ENCODE data around the gene CCDC73. TPM values are rescaled to one million over a fixed set of nuclear protein-coding genes. Genes with fewer than 3 reads are reported as not detected.
"Not testable (repeated sequence)": the region's sequence is repeated elsewhere in the genome, so short reads cannot be mapped to it uniquely, and the experiment has no call there.

Gene CCDC73
- polyA plus RNA-seq, 1 donor (not counting 4 experiments of a cell fraction or from before 2014, with no cell fraction given), result not detected

DNA sequence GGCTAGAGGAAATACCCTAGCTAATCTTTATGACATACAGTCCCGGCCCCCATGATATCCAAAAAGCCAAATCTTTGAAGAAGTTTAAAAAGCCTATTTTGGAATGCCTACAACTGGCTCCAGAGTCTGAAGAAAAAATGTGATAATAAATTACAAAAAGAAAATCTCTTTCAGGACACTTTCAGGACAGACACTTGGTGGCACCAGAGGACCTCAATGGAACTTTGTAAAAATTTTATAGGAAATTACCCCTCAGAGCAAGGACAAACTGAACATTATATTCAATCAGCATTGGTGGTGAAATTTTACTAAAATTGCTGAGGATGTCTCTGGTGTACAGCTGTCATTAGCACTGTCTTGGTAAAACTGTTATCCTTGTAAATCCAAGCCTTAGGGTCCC is 81.0 kb downstream of the CCDC73 start:
- no peak overlapping the region for H3K4me3 ChIP-seq (ENCODE audit: control insufficient read depth in 2 of 3, extremely low read depth in 1 of 3, insufficient read depth in 2 of 3, low read depth in 1 of 3, low read length in 3 of 3)
- H3K9ac ChIP-seq (ENCODE audit: control insufficient read depth, extremely low read depth, insufficient read depth, low read length), result no peak overlapping the region
- dilution Hi-C loops (cut with MboI; ENCODE audit: extremely low pct_ligation_motif_present, low sequenced_read_pairs), result no loop called here
- no peak overlapping the region for H2AFZ ChIP-seq (ENCODE audit: control insufficient read depth, low read length)
- no peaks in the 10 kb centered on the region for H4K20me1 ChIP-seq (ENCODE audit: control insufficient read depth, extremely low read depth, insufficient read depth, low read length)
- no peaks in the 10 kb centered on the region for H3K4me1 ChIP-seq (ENCODE audit: control insufficient read depth, extremely low read depth, insufficient read depth, low read length)
- no peaks in the 10 kb centered on the region for H3K36me3 ChIP-seq (ENCODE audit: control insufficient read depth in 2 of 2, extremely low read depth in 1 of 2, insufficient read depth in 2 of 2, low read length in 2 of 2)
- no peak overlapping the region for H3K27ac ChIP-seq (ENCODE audit: control insufficient read depth, insufficient read depth, low read length)
- TF ChIP-seq, protein P1, sequence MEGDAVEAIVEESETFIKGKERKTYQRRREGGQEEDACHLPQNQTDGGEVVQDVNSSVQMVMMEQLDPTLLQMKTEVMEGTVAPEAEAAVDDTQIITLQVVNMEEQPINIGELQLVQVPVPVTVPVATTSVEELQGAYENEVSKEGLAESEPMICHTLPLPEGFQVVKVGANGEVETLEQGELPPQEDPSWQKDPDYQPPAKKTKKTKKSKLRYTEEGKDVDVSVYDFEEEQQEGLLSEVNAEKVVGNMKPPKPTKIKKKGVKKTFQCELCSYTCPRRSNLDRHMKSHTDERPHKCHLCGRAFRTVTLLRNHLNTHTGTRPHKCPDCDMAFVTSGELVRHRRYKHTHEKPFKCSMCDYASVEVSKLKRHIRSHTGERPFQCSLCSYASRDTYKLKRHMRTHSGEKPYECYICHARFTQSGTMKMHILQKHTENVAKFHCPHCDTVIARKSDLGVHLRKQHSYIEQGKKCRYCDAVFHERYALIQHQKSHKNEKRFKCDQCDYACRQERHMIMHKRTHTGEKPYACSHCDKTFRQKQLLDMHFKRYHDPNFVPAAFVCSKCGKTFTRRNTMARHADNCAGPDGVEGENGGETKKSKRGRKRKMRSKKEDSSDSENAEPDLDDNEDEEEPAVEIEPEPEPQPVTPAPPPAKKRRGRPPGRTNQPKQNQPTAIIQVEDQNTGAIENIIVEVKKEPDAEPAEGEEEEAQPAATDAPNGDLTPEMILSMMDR (optimal IDR thresholded peaks at IDR 0.05 in 1 of 3, IDR thresholded peaks at IDR 0.05 in 1 of 3, conservative IDR thresholded peaks at IDR 0.05 in 1 of 3; ENCODE audit: extremely low read depth in 1 of 3, insufficient read depth in 2 of 3, low read length in 3 of 3), result peak in 2 of 3 experiments; percentile 16 to 21
- no peak for TF ChIP-seq EZH2 (IDR thresholded peaks at IDR 0.05; ENCODE audit: low read length)
- FAIRE-seq (no peak), DNase-seq (ENCODE audit: low read depth, low spot score) (no peak)
- no peaks in the 10 kb centered on the region for H3K9me1 ChIP-seq (ENCODE audit: control insufficient read depth, extremely low read depth, insufficient read depth, low read length)
- H3K9me3 ChIP-seq (ENCODE audit: control insufficient read depth, low read depth, low read length), result no peaks in the 10 kb centered on the region
- no peaks in the 10 kb centered on the region for H3K27me3 ChIP-seq (ENCODE audit: control insufficient read depth, extremely low read depth, insufficient read depth, low read length)
- H3K79me2 ChIP-seq (ENCODE audit: control insufficient read depth, insufficient read depth, low read length), result no peaks in the 10 kb centered on the region
- H3K4me2 ChIP-seq (ENCODE audit: control insufficient read depth, extremely low read depth, insufficient read depth, low read depth, low read length), result no peak overlapping the region

DNA sequence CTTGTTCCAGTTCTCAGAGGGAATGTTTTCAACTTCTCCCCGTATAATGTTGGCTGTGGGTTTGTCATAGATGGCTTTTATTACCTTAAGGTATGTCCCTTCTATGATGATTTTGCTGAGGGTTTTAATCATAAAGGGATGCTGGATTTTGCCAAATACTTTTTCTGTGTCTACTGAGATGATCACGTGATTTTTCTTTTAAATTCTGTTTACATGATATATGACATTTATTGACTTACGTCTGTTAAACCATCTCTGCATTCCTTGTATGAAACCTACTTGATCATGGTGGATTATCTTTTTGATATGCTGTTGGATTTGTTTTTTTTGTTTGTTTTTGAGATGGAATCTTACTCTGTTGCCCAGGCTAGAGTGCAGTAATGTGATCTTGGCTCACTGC is 85.5 kb downstream of the CCDC73 start:
- H3K4me2 ChIP-seq (ENCODE audit: control insufficient read depth, extremely low read depth, insufficient read depth, low read depth, low read length); H4K20me1 ChIP-seq (ENCODE audit: control insufficient read depth, extremely low read depth, insufficient read depth, low read length); H2AFZ ChIP-seq (ENCODE audit: control insufficient read depth, low read length); H3K36me3 ChIP-seq (ENCODE audit: control insufficient read depth in 2 of 2, extremely low read depth in 1 of 2, insufficient read depth in 2 of 2, low read length in 2 of 2); H3K27ac ChIP-seq (ENCODE audit: control insufficient read depth, insufficient read depth, low read length); H3K9me1 ChIP-seq (ENCODE audit: control insufficient read depth, extremely low read depth, insufficient read depth, low read length); H3K9ac ChIP-seq (ENCODE audit: control insufficient read depth, extremely low read depth, insufficient read depth, low read length); H3K79me2 ChIP-seq (ENCODE audit: control insufficient read depth, insufficient read depth, low read length); H3K4me3 ChIP-seq (ENCODE audit: control insufficient read depth in 2 of 3, extremely low read depth in 1 of 3, insufficient read depth in 2 of 3, low read depth in 1 of 3, low read length in 3 of 3); FAIRE-seq; DNase-seq (ENCODE audit: low read depth, low spot score); H3K27me3 ChIP-seq (ENCODE audit: control insufficient read depth, extremely low read depth, insufficient read depth, low read length); H3K4me1 ChIP-seq (ENCODE audit: control insufficient read depth, extremely low read depth, insufficient read depth, low read length); H3K9me3 ChIP-seq (ENCODE audit: control insufficient read depth, low read depth, low read length); dilution Hi-C loops (cut with MboI; ENCODE audit: extremely low pct_ligation_motif_present, low sequenced_read_pairs): not testable (repeated sequence)

DNA sequence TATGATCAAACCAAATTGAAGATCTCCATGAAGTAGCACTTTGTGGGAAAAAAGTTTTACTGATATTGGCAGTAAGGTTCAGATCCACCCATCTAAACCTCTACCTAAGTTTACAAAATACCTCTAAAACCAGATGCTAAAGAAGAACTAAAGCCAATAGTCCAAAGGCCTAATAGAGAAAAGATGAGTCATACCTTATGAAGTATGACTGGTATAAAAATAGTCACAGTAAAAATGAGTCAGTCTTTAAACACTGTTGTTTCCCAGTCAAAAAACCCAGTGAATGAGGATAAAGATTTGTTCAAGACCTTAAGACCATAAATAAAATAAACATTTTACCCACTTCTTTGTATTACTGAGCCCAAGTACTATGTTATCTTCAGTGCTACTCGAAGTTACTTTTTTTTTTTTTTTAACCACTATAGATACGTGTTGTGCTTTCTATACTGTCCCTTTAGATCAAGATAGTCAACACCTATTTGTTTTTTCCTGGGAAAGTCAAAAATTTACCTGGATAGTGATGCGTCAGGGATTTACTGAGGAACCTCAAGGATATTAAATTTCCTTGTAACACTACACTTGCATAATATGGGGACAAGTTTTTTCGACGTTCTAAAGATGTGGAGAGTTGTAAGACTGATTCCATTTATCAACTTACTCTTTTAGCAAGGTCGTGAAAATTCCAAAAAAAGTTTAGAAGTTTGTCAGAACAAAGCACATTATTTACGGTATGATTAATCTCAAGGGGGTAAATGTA is 87.3 kb downstream of the CCDC73 start:
- Histone ChIP-seq H3K4me1 (ENCODE audit: control insufficient read depth, extremely low read depth, insufficient read depth, low read length) (peaks cover 9% of the 10 kb centered on the region), H3K9ac (ENCODE audit: control insufficient read depth, extremely low read depth, insufficient read depth, low read length) (no peak overlapping the region), H2AFZ (ENCODE audit: control insufficient read depth, low read length) (no peak overlapping the region), H3K79me2 (ENCODE audit: control insufficient read depth, insufficient read depth, low read length) (no peaks in the 10 kb centered on the region), H3K9me3 (ENCODE audit: control insufficient read depth, low read depth, low read length) (no peaks in the 10 kb centered on the region), H3K36me3 (ENCODE audit: control insufficient read depth in 2 of 2, extremely low read depth in 1 of 2, insufficient read depth in 2 of 2, low read length in 2 of 2) (no peaks in the 10 kb centered on the region), H3K4me2 (ENCODE audit: control insufficient read depth, extremely low read depth, insufficient read depth, low read depth, low read length) (no peak overlapping the region), H3K27ac (ENCODE audit: control insufficient read depth, insufficient read depth, low read length) (no peak overlapping the region), H3K27me3 (ENCODE audit: control insufficient read depth, extremely low read depth, insufficient read depth, low read length) (no peaks in the 10 kb centered on the region), H3K9me1 (ENCODE audit: control insufficient read depth, extremely low read depth, insufficient read depth, low read length) (no peaks in the 10 kb centered on the region), H4K20me1 (ENCODE audit: control insufficient read depth, extremely low read depth, insufficient read depth, low read length) (no peaks in the 10 kb centered on the region), H3K4me3 (ENCODE audit: control insufficient read depth in 2 of 3, extremely low read depth in 1 of 3, insufficient read depth in 2 of 3, low read depth in 1 of 3, low read length in 3 of 3) (no peak overlapping the region)
- FAIRE-seq (no peak), DNase-seq (ENCODE audit: low read depth, low spot score) (no peak)
- dilution Hi-C loops (cut with MboI; ENCODE audit: extremely low pct_ligation_motif_present, low sequenced_read_pairs), result no loop called here
- TF ChIP-seq, protein P1 (optimal IDR thresholded peaks at IDR 0.05 in 1 of 3, IDR thresholded peaks at IDR 0.05 in 1 of 3, conservative IDR thresholded peaks at IDR 0.05 in 1 of 3; ENCODE audit: extremely low read depth in 1 of 3, insufficient read depth in 2 of 3, low read length in 3 of 3), result no peak
- no peak for TF ChIP-seq EZH2 (IDR thresholded peaks at IDR 0.05; ENCODE audit: low read length)
